GM13977 (cell line): Measurements from ENCODE around the gene IFI27L1.

ENCODE experiments used
- DNase-seq: peaks from one replicate; pipeline ENCODE4 v3.0.0; 2012; ENCODE audit warnings: low spot score
- CTCF ChIP-seq: IDR thresholded peaks from 2 replicates; pipeline ENCODE4 v1.5.1; 2012; ENCODE audit warnings: mild to moderate bottlenecking, control low read depth; ENCODE audit not compliant: insufficient read depth; ENCODE audit errors: extremely low read depth, missing control alignments
- in situ Hi-C: fragments of 300-500 bp; cut with MboI; formaldehyde crosslinking; loops from one replicate; pipeline ENCODE4 v1.12.0; 2022; ENCODE audit warnings: low sequenced_read_pairs, low pct_unique_long_range_greater_than_20kb, mixed read lengths, inconsistent platforms; ENCODE audit not compliant: unreplicated experiment

IFI27L1 gene

GRCh38 chr14:94122438-94122837 is 41.3 kb downstream of the IFI27L1 start:
- in situ Hi-C loops: no loop called here
- DNase-seq: no peak

GRCh38 chr14:94123296-94123695 is 42.2 kb downstream of the IFI27L1 start:
- in situ Hi-C loops: no loop called here
- no peak for TF ChIP-seq CTCF
- no peak for DNase-seq

More at GRCh38 chr14:94122438-94122837, 41.3 kb downstream of the IFI27L1 start:
- no peak for TF ChIP-seq CTCF

GRCh38 chr14:94123868-94124267 is 42.8 kb downstream of the IFI27L1 start:
- no peak for TF ChIP-seq CTCF
- in situ Hi-C loops: no loop called here
- DNase-seq: no peak

- in situ Hi-C loops: loop anchor here (25.0 kb wide), 1 partner anchor 87 kb away; the partner anchor contains the start of gene OTUB2
- no peak for TF ChIP-seq CTCF
- DNase-seq: no peak
Measured at GRCh38 chr14:94124582-94125377, 43.7 kb downstream of the IFI27L1 start.

GRCh38 chr14:94125659-94126418 is 44.7 kb downstream of the IFI27L1 start:
- in situ Hi-C loops: loop anchor here (25.0 kb wide), 1 partner anchor 89 kb away; the partner anchor contains the start of gene OTUB2
- TF ChIP-seq CTCF: no peak
- no peak for DNase-seq

- DNase-seq: no peak
- no peak for TF ChIP-seq CTCF
- in situ Hi-C loops: loop anchor here (25.0 kb wide), 1 partner anchor 89 kb away; the partner anchor contains the start of gene OTUB2
Measured at GRCh38 chr14:94126419-94126677, 45.2 kb downstream of the IFI27L1 start.
